CD4-positive, CD25-positive, alpha-beta regulatory T cell (primary cell): Measurements from ENCODE around the gene ARHGEF33. TPM values are rescaled to one million over a fixed set of nuclear protein-coding genes. Genes with fewer than 3 reads are reported as not detected.
A peak's percentile ranks its signal among the peaks of the same experiment; 100 is the strongest.

ENCODE experiments used
- ATAC-seq, 2 donors: fragments of 150-1000 bp; cut with Tn5 transposase; one replicate each; pipeline ENCODE4 v1.10.0; 2021; ENCODE audit warnings: low read depth in 2 of 2, moderate number of reproducible peaks in 2 of 2, moderate library complexity in 1 of 2
- DNase-seq, 3 donors: peaks; one replicate each; pipeline versions ENCODE4 v3.0.0 to v3.0.0-alpha.2; 2012 to 2022; ENCODE audit warnings: mixed read lengths in 1 of 3
- H3K27ac ChIP-seq: one replicate; pipeline ENCODE4 v1.7.0; 2013; ENCODE audit warnings: mild to moderate bottlenecking, low read length; ENCODE audit not compliant: insufficient read depth, poor library complexity, severe bottlenecking
- H3K27me3 ChIP-seq: one replicate; pipeline ENCODE4 v1.7.0; 2013; ENCODE audit warnings: low read length; ENCODE audit not compliant: control insufficient read depth, insufficient read depth
- H3K36me3 ChIP-seq: one replicate; pipeline ENCODE4 v1.7.0; 2013; ENCODE audit warnings: mild to moderate bottlenecking, low read length, moderate library complexity; ENCODE audit not compliant: control insufficient read depth, insufficient read depth
- H3K4me1 ChIP-seq: 2 replicates; pipeline ENCODE4 v1.7.0; 2013; ENCODE audit warnings: mild to moderate bottlenecking, low read length; ENCODE audit not compliant: insufficient read depth, control insufficient read depth, poor library complexity, severe bottlenecking
- H3K4me3 ChIP-seq: one replicate; pipeline ENCODE4 v1.7.0; 2013; ENCODE audit warnings: low read depth, mild to moderate bottlenecking, low read length, moderate library complexity
- H3K9me3 ChIP-seq, 2 experiments: 1 replicate in 1 of 2; 2 replicates in 1 of 2; pipeline ENCODE4 v1.7.0; 2013; ENCODE audit warnings: low read length in 2 of 2, mild to moderate bottlenecking in 1 of 2, moderate library complexity in 1 of 2; ENCODE audit not compliant: control insufficient read depth in 2 of 2
- H3K27ac Mint-ChIP-seq, 3 donors: one replicate each; pipeline ENCODE4 v1.8.0; 2020 to 2022; ENCODE audit warnings: mild to moderate bottlenecking in 3 of 3, mixed read lengths in 3 of 3, moderate library complexity in 2 of 3
- H3K27me3 Mint-ChIP-seq: one replicate; pipeline ENCODE4 v1.8.0; 2022; ENCODE audit warnings: mild to moderate bottlenecking, mixed read lengths
- H3K36me3 Mint-ChIP-seq: one replicate; pipeline ENCODE4 v1.8.0; 2020; ENCODE audit warnings: mixed read lengths
- H3K4me1 Mint-ChIP-seq, 4 donors: one replicate each; pipeline ENCODE4 v1.8.0; 2020 to 2022; ENCODE audit warnings: mixed read lengths in 4 of 4, mild to moderate bottlenecking in 1 of 4
- H3K4me3 Mint-ChIP-seq, 4 donors: one replicate each; pipeline ENCODE4 v1.8.0; 2020 to 2022; ENCODE audit warnings: mild to moderate bottlenecking in 4 of 4, mixed read lengths in 4 of 4, moderate library complexity in 3 of 4
- H3K9me3 Mint-ChIP-seq, 7 donors: one replicate each; pipeline ENCODE4 v1.8.0; 2020 to 2022; ENCODE audit warnings: mixed read lengths in 7 of 7, mild to moderate bottlenecking in 3 of 7, moderate library complexity in 2 of 7
- polyA plus RNA-seq, 4 donors: library from polyadenylated mRNA; unstranded; fragments of 300-500 nt; fragmentation: Illumina TruSeq; gene quantifications; one replicate each; pipeline ENCODE4 v1.2.3, GENCODE V29; 2021
- total RNA-seq: library from RNA; stranded (reverse); gene quantifications from one replicate; pipeline ENCODE4 v1.2.3, GENCODE V29; 2022

ARHGEF33 gene
- total and polyA plus RNA-seq, 5 donors from 2014 or later, result 0.16 TPM; not detected in 4

GRCh38 chr2:38945911-38946310 lies 56.2 kb downstream of the ARHGEF33 start:
- no peak overlapping the region for H3K4me3 ChIP-seq
- no peaks in the 10 kb centered on the region for H3K4me1 Mint-ChIP-seq
- no peak overlapping the region for H3K27ac Mint-ChIP-seq
- H3K36me3 Mint-ChIP-seq, result no peaks in the 10 kb centered on the region
- H3K36me3 ChIP-seq, result no peaks in the 10 kb centered on the region
- no peaks in the 10 kb centered on the region for H3K27me3 Mint-ChIP-seq
- H3K27ac ChIP-seq, result no peak overlapping the region
- peaks cover 0 to 3% (median 0%) of the 10 kb centered on the region in 7 donors for H3K9me3 Mint-ChIP-seq
- H3K4me3 Mint-ChIP-seq, result no peak overlapping the region
- no peaks in the 10 kb centered on the region for H3K4me1 ChIP-seq
- ATAC-seq (no peak), DNase-seq (no peak)
- no peaks in the 10 kb centered on the region for H3K9me3 ChIP-seq
- no peaks in the 10 kb centered on the region for H3K27me3 ChIP-seq

- Mint-ChIP-seq H3K4me3 (no peak overlapping the region), H3K36me3 (no peaks in the 10 kb centered on the region), H3K27me3 (peaks cover 4% of the 10 kb centered on the region), H3K4me1 (no peaks in the 10 kb centered on the region), H3K9me3 (no peaks in the 10 kb centered on the region), H3K27ac (no peak overlapping the region)
- H3K4me3 ChIP-seq, result no peak overlapping the region
- no peaks in the 10 kb centered on the region for H3K9me3 ChIP-seq
- peak in 1 of 2 donors; percentile 34 for ATAC-seq
- no peaks in the 10 kb centered on the region for H3K36me3 ChIP-seq
- no peak overlapping the region for H3K27ac ChIP-seq
- no peaks in the 10 kb centered on the region for H3K27me3 ChIP-seq
- H3K4me1 ChIP-seq, result no peaks in the 10 kb centered on the region
- DNase-seq, result peak; percentile 27 to 83 (median 53)
Observed at GRCh38 chr2:38947241-38948239, 57.9 kb downstream of the ARHGEF33 start.

GRCh38 chr2:38948387-38948882 lies 58.8 kb downstream of the ARHGEF33 start:
- H3K27ac Mint-ChIP-seq, result no peak overlapping the region

DNA sequence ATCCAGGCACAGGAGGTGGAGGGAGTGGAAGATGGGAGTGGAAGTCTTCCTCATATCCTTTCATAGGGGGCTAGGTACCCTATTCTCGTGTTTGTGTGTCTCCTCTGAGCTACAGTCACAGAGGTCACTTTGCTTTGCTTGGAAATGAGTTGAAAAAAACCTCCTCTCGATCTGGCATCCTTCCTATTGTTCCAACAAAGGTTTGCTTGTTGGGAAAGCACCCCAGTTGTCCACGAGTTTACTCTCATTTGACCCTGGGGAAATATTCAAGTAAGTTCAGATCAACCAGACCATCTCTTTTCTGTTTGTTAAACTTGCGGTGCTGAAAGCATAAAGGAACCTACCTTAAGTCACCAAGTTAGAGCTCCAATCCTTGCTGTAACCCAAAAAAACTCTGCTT lies 59.3 kb downstream of the ARHGEF33 start:
- no peak for DNase-seq
- Mint-ChIP-seq H3K4me1 (no peaks in the 10 kb centered on the region), H3K36me3 (no peaks in the 10 kb centered on the region), H3K4me3 (no peak overlapping the region), H3K27ac (no peak overlapping the region), H3K9me3 (no peaks in the 10 kb centered on the region), H3K27me3 (peaks cover 6% of the 10 kb centered on the region)
- Histone ChIP-seq H3K9me3 (no peaks in the 10 kb centered on the region), H3K27ac (no peak overlapping the region), H3K4me1 (no peaks in the 10 kb centered on the region), H3K36me3 (no peaks in the 10 kb centered on the region), H3K4me3 (no peak overlapping the region), H3K27me3 (no peaks in the 10 kb centered on the region)
- no peak for ATAC-seq

More at GRCh38 chr2:38948387-38948882, 58.8 kb downstream of the ARHGEF33 start:
- Mint-ChIP-seq H3K9me3 (no peaks in the 10 kb centered on the region), H3K4me3 (no peak overlapping the region), H3K36me3 (no peaks in the 10 kb centered on the region), H3K27me3 (peaks cover 4% of the 10 kb centered on the region), H3K4me1 (no peaks in the 10 kb centered on the region)
- Histone ChIP-seq H3K36me3 (no peaks in the 10 kb centered on the region), H3K4me1 (no peaks in the 10 kb centered on the region), H3K4me3 (no peak overlapping the region), H3K27me3 (no peaks in the 10 kb centered on the region), H3K27ac (no peak overlapping the region), H3K9me3 (no peaks in the 10 kb centered on the region)
- no peak for DNase-seq
- no peak for ATAC-seq

GRCh38 chr2:38951766-38952165 lies 62.1 kb downstream of the ARHGEF33 start:
- no peak overlapping the region for H3K4me3 ChIP-seq
- H3K4me1 ChIP-seq, result no peaks in the 10 kb centered on the region
- H3K9me3 ChIP-seq, result no peaks in the 10 kb centered on the region
- Mint-ChIP-seq H3K27ac (no peak overlapping the region), H3K4me1 (no peaks in the 10 kb centered on the region), H3K9me3 (no peaks in the 10 kb centered on the region), H3K36me3 (no peaks in the 10 kb centered on the region), H3K4me3 (no peak overlapping the region), H3K27me3 (peaks cover 9% of the 10 kb centered on the region)
- H3K27me3 ChIP-seq, result peaks cover 7% of the 10 kb centered on the region
- no peaks in the 10 kb centered on the region for H3K36me3 ChIP-seq
- ATAC-seq (no peak), DNase-seq (no peak)
- H3K27ac ChIP-seq, result no peak overlapping the region

- no peaks in the 10 kb centered on the region for H3K9me3 Mint-ChIP-seq
- Histone ChIP-seq H3K4me3 (no peak overlapping the region), H3K4me1 (peaks cover 11% of the 10 kb centered on the region), H3K36me3 (no peaks in the 10 kb centered on the region), H3K27ac (no peak overlapping the region), H3K9me3 (no peaks in the 10 kb centered on the region), H3K27me3 (peaks cover 17% of the 10 kb centered on the region)
- no peaks in the 10 kb centered on the region for H3K36me3 Mint-ChIP-seq
- no peak for DNase-seq
- H3K27me3 Mint-ChIP-seq, result peaks cover 39% of the 10 kb centered on the region
- H3K4me3 Mint-ChIP-seq, result no peak overlapping the region
- no peak overlapping the region for H3K27ac Mint-ChIP-seq
- ATAC-seq, result no peak
- peaks cover 0 to 4% (median 3%) of the 10 kb centered on the region in 4 donors for H3K4me1 Mint-ChIP-seq
Observed at GRCh38 chr2:38957972-38958371, 68.3 kb downstream of the ARHGEF33 start.

GRCh38 chr2:38959466-38959865 lies 69.8 kb downstream of the ARHGEF33 start:
- no peaks in the 10 kb centered on the region for H3K36me3 Mint-ChIP-seq
- DNase-seq (no peak), ATAC-seq (no peak)
- Histone ChIP-seq H3K4me1 (peaks cover 11% of the 10 kb centered on the region), H3K36me3 (no peaks in the 10 kb centered on the region), H3K27me3 (peaks cover 19% of the 10 kb centered on the region), H3K27ac (no peak overlapping the region), H3K9me3 (no peaks in the 10 kb centered on the region), H3K4me3 (no peak overlapping the region)
- H3K27me3 Mint-ChIP-seq, result peaks cover 38% of the 10 kb centered on the region
- peak overlapping the region in 2 of 4 donors; percentile 48 to 64 for H3K4me3 Mint-ChIP-seq
- no peak overlapping the region for H3K27ac Mint-ChIP-seq
- H3K4me1 Mint-ChIP-seq, result peaks cover 0 to 4% (median 3%) of the 10 kb centered on the region in 4 donors
- no peaks in the 10 kb centered on the region for H3K9me3 Mint-ChIP-seq
